SK-N-MC (cell line): ENCODE data around the gene REEP3.

Experiments used
- EZH2 ChIP-seq: fragments of 200-600 bp; sonication (generic); IDR thresholded peaks from one replicate; pipeline ENCODE4 v1.6.1; 2017; ENCODE audit warnings: antibody characterized with exemption
- FOXP2 ChIP-seq: optimal IDR thresholded peaks from 2 replicates; pipeline ENCODE3; 2011; ENCODE audit warnings: mild to moderate bottlenecking, moderate library complexity; ENCODE audit not compliant: insufficient read depth; ENCODE audit errors: extremely low read length, control extremely low read depth
- POLR2AphosphoS5 ChIP-seq: IDR thresholded peaks from 2 replicates; pipeline ENCODE4 v1.6.1; 2012; ENCODE audit warnings: mild to moderate bottlenecking, low read depth, low read length, borderline replicate concordance

GRCh38 chr10:63503395-63503794 lies 17.8 kb upstream of the REEP3 start:
- TF ChIP-seq EZH2, result no peak
- TF ChIP-seq FOXP2, result no peak
- no peak for TF ChIP-seq POLR2AphosphoS5
